Epithelial cell of prostate (primary cell): ENCODE measurements around the gene HSPA12B.

Source experiments
- DNase-seq: peaks from one replicate; pipeline ENCODE4 v3.0.0-alpha.2; 2011; ENCODE audit warnings: low read depth, low spot score
- H3K27ac ChIP-seq: fragments of 450-650 bp; 2 replicates; pipeline ENCODE4 v1.5.1; 2017; ENCODE audit warnings: mild to moderate bottlenecking

HSPA12B gene

GRCh38 chr20:3800256-3800877 is 67.9 kb downstream of the HSPA12B start:
- H3K27ac ChIP-seq, result no peak overlapping the region
- no peak for DNase-seq

DNA sequence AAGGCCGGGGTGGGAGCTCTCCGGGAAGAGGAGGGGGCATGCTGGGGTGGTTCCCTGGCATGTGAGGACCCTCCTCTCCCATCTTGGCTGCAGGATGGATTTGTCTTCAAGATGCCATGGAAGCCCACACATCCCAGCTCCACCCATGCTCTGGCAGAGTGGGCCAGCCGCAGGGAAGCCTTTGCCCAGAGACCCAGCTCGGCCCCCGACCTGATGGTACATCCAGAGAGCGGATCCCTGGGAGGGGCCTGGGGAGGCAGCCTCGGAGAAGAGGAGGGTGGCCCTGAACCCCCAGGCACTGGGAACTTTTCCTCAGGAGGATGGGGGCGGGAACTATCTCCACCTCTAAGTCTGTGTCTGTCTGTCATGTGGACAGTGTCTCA is 68.4 kb downstream of the HSPA12B start:
- H3K27ac ChIP-seq, result no peak overlapping the region
- no peak for DNase-seq

DNA sequence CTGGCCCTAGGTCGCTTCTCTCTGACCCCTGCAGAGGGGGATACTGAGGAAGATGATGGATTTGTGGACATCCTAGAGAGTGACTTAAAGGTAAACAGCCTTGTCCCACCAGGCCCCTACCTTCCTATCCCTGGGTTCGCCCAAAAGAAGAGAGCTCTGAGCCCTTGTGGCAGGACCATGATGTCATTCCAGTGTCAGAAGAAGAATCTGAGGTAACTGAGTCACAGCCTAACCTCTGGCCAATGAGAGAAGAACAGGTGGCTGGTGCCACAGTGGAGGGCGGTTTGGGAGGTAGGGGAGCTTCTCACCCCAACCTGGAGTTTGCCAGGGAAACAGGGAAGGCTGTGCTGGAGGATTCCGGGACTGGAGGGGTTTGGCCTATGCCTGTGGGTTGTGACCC is 68.8 kb downstream of the HSPA12B start:
- no peak overlapping the region for H3K27ac ChIP-seq
- no peak for DNase-seq

GRCh38 chr20:3801846-3802245 is 69.4 kb downstream of the HSPA12B start:
- no peak for DNase-seq
- no peak overlapping the region for H3K27ac ChIP-seq
